ENCODE measurements around the gene TRAM2. TPM values are rescaled to one million over a fixed set of nuclear protein-coding genes. Genes with fewer than 3 reads are reported as not detected.
A peak's percentile ranks its signal among the peaks of the same experiment; 100 is the strongest.

TRAM2 gene
- total RNA-seq, 6 experiments from 2014 or later: 16.1 to 24.8 (median 17.8) TPM

GRCh38 chr6:52591832-52592231, 15.0 kb upstream of the TRAM2 start:
- TF ChIP-seq, protein P1, sequence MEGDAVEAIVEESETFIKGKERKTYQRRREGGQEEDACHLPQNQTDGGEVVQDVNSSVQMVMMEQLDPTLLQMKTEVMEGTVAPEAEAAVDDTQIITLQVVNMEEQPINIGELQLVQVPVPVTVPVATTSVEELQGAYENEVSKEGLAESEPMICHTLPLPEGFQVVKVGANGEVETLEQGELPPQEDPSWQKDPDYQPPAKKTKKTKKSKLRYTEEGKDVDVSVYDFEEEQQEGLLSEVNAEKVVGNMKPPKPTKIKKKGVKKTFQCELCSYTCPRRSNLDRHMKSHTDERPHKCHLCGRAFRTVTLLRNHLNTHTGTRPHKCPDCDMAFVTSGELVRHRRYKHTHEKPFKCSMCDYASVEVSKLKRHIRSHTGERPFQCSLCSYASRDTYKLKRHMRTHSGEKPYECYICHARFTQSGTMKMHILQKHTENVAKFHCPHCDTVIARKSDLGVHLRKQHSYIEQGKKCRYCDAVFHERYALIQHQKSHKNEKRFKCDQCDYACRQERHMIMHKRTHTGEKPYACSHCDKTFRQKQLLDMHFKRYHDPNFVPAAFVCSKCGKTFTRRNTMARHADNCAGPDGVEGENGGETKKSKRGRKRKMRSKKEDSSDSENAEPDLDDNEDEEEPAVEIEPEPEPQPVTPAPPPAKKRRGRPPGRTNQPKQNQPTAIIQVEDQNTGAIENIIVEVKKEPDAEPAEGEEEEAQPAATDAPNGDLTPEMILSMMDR (IDR thresholded peaks at IDR 0.05): no peak
- TF ChIP-seq POLR2A (IDR thresholded peaks at IDR 0.05): no peak
- Histone ChIP-seq H3K27me3 (no peaks in the 10 kb centered on the region), H3K4me3 (no peak overlapping the region), H3K9me3 (no peaks in the 10 kb centered on the region), H3K36me3 (no peaks in the 10 kb centered on the region), H3K4me1 (peaks cover 0 to 29% (median 13%) of the 10 kb centered on the region in 4 donors), H3K27ac (no peak overlapping the region)
- 100% methylated on average over 1 of the region's 1 CpG for WGBS (ENCODE audit: insufficient coverage, low coverage, low lambda C conversion rate, missing lambda C conversion rate)
- ATAC-seq (no peak), DNase-seq (no peak)
- intact Hi-C loops (cut with DNase I): loop anchor here in 1 of 2 donors (10.0 kb wide), 1 partner anchor 177 kb away; no protein-coding TSS in a partner anchor

DNA sequence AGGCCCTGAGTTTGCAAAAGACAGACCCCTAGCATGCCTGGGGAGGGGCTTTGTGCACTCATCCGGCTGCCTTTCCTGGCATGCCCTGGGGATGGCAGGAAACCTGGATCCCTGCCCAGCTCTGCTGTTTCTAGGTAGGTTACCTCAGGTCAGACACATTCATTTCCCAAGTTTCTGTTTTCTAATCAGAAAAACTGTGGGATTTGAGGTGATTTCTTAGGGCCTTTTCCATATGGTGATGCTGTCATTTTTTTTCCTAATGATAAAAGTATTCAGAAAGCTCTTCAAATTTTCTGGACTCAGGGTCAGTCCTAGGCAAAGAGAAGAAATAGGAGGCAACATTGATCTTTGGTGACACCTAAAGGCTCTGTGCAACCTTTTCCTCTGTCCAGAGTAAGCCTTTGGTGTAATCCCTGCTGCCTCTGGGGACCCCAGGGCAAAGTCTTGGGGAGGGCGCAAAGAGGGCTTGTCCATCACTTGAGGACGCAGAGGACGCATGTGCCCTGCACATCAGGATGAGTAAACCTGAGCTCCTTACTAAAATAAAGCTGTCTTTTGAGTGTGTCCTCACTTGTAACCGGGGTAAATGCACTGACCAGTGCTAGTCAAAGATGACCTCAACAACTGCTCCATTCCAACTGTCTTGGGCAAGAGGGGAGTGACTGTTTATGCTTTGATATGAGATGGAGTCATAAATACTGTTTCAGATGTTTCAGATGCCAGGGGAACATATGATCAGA, 13.5 kb upstream of the TRAM2 start:
- H3K4me3 ChIP-seq: no peak overlapping the region
- no peak for TF ChIP-seq POLR2A (IDR thresholded peaks at IDR 0.05)
- TF ChIP-seq, protein P1 (IDR thresholded peaks at IDR 0.05): peak in 3 of 4 donors; percentile 22 to 43 (median 36)
- no peaks in the 10 kb centered on the region for H3K27me3 ChIP-seq
- H3K27ac ChIP-seq: peak overlapping the region in 2 of 3 donors; percentile 45 to 70
- intact Hi-C loops (cut with DNase I): loop anchor here in 1 of 2 donors (10.0 kb wide), 1 partner anchor 176 kb away; no protein-coding TSS in a partner anchor
- H3K9me3 ChIP-seq: no peaks in the 10 kb centered on the region
- H3K36me3 ChIP-seq: no peaks in the 10 kb centered on the region
- peaks cover 0 to 29% (median 13%) of the 10 kb centered on the region in 4 donors for H3K4me1 ChIP-seq
- ATAC-seq: peak; percentile 70 to 76 (median 74)
- peak; percentile 75 to 82 (median 80) for DNase-seq
- 28% methylated on average over 2 of the region's 5 CpGs for WGBS (ENCODE audit: insufficient coverage, low coverage, low lambda C conversion rate, missing lambda C conversion rate)

GRCh38 chr6:52588710-52589091, 11.8 kb upstream of the TRAM2 start:
- intact Hi-C loops (cut with DNase I): no loop called here
- DNase-seq (no peak), ATAC-seq (peak in 3 of 4 donors; percentile 4 to 8 (median 6))
- Histone ChIP-seq H3K36me3 (no peaks in the 10 kb centered on the region), H3K4me3 (no peak overlapping the region), H3K27me3 (no peaks in the 10 kb centered on the region), H3K9me3 (no peaks in the 10 kb centered on the region), H3K4me1 (peaks cover 0 to 29% (median 13%) of the 10 kb centered on the region in 4 donors), H3K27ac (peak overlapping the region in 2 of 3 donors; percentile 45 to 70)
- TF ChIP-seq, protein P1 (IDR thresholded peaks at IDR 0.05): no peak
- TF ChIP-seq POLR2A (IDR thresholded peaks at IDR 0.05): no peak
- WGBS (ENCODE audit: insufficient coverage, low coverage, low lambda C conversion rate, missing lambda C conversion rate): 8% methylated on average over 1 of the region's 1 CpG

DNA sequence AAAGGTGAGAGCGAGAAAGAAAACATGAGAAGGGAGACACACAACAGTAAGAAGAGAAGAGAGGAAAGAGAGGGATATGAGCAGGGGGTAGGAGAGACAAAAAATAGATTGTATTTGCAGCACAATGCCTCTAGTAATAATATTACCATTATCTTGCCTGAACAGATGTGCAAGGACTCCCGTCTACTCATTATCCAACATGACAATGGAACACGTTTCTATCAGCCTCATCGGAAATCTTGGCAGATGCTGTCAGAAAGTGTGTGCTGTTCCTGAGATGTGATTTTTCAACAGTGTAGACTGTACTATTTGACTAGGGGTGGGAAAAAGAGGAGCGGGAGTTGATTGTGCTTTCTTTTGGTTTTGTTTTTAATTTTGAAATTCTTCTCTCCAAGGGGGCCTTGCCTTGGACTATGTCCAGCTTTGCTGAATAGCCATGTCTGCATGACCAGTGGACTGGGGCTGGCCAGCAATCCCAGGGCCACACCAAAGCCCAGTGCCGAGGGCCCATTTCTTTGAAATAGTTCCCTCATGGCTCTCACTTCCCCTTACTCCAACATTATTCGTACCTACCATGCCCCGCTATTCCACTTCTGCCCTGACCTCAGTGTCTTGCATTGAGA, 11.3 kb upstream of the TRAM2 start:
- Histone ChIP-seq H3K27ac (peak overlapping the region in 2 of 3 donors; percentile 45 to 70), H3K36me3 (no peaks in the 10 kb centered on the region), H3K27me3 (no peaks in the 10 kb centered on the region), H3K4me3 (no peak overlapping the region), H3K9me3 (no peaks in the 10 kb centered on the region), H3K4me1 (peaks cover 0 to 29% (median 13%) of the 10 kb centered on the region in 4 donors)
- TF ChIP-seq, protein P1 (IDR thresholded peaks at IDR 0.05): no peak
- TF ChIP-seq POLR2A (IDR thresholded peaks at IDR 0.05): no peak
- ATAC-seq: no peak
- intact Hi-C loops (cut with DNase I): no loop called here
- DNase-seq: no peak
- 73% methylated on average over 8 of the region's 8 CpGs for WGBS (ENCODE audit: insufficient coverage, low coverage, low lambda C conversion rate, missing lambda C conversion rate)

Data from right lobe of liver (tissue), 6 donors.